Vagina (tissue), 2 donors: ENCODE results near the gene FOXO1.

Experiments
- POLR2A ChIP-seq, 2 donors: fragments of 450-650 bp; IDR thresholded peaks; one replicate each; pipeline ENCODE4 v1.6.1; 2017; ENCODE audit warnings: antibody characterized with exemption in 2 of 2, mild to moderate bottlenecking in 2 of 2, moderate library complexity in 2 of 2
- POLR2AphosphoS5 ChIP-seq, 2 donors: sonication (generic); formaldehyde crosslinking; IDR thresholded peaks; one replicate each; pipeline ENCODE4 v1.9.0; 2017; ENCODE audit warnings: antibody characterized with exemption in 2 of 2, mild to moderate bottlenecking in 2 of 2, low read depth in 1 of 2; ENCODE audit not compliant: insufficient read depth in 1 of 2
- TF ChIP-seq, protein P1 (sequence below), 3 experiments: fragments of 450-650 bp in 2 of 3; fragments of 200-600 bp in 1 of 3; sonication (generic) in 1 of 3; IDR thresholded peaks; one replicate each; pipeline ENCODE4 v1.5.1; 2017 to 2019; ENCODE audit warnings: antibody characterized with exemption in 3 of 3, mild to moderate bottlenecking in 2 of 3, moderate library complexity in 2 of 3

GRCh38 chr13:40670307-40670706 lies 3.9 kb upstream of the FOXO1 start:
- TF ChIP-seq, protein P1, sequence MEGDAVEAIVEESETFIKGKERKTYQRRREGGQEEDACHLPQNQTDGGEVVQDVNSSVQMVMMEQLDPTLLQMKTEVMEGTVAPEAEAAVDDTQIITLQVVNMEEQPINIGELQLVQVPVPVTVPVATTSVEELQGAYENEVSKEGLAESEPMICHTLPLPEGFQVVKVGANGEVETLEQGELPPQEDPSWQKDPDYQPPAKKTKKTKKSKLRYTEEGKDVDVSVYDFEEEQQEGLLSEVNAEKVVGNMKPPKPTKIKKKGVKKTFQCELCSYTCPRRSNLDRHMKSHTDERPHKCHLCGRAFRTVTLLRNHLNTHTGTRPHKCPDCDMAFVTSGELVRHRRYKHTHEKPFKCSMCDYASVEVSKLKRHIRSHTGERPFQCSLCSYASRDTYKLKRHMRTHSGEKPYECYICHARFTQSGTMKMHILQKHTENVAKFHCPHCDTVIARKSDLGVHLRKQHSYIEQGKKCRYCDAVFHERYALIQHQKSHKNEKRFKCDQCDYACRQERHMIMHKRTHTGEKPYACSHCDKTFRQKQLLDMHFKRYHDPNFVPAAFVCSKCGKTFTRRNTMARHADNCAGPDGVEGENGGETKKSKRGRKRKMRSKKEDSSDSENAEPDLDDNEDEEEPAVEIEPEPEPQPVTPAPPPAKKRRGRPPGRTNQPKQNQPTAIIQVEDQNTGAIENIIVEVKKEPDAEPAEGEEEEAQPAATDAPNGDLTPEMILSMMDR (IDR thresholded peaks at IDR 0.05), result no peak
- no peak for TF ChIP-seq POLR2AphosphoS5 (IDR thresholded peaks at IDR 0.05; ENCODE audit: insufficient read depth in 1 of 2, low read depth in 1 of 2)
- TF ChIP-seq POLR2A (IDR thresholded peaks at IDR 0.05), result no peak
